Heart left ventricle (tissue), 13 donors: ENCODE measurements around the gene ELL.

Experiments
- CTCF ChIP-seq, 12 donors: fragments of 200-600 bp; sonication (generic) in 4 of 12; IDR thresholded peaks; one replicate each; pipeline versions ENCODE4 v1.5.0 to v1.8.0; 2018 to 2022; ENCODE audit warnings: antibody characterized with exemption in 12 of 12, mild to moderate bottlenecking in 5 of 12
- POLR2A ChIP-seq, 2 donors: fragments of 450-650 bp; IDR thresholded peaks; one replicate each; pipeline ENCODE4 v1.6.1; 2017; ENCODE audit warnings: antibody characterized with exemption in 2 of 2, mild to moderate bottlenecking in 2 of 2, moderate library complexity in 2 of 2
- donor health status: ischemic (EF 13 %, LVEDD 7.1; RV severe dilation, severe dysfunction).
- donor health status: DM: no; HTN: yes; CAD: no.
- donor health status: DM: no; HTN: no; CAD: no.
- donor health status: ischemic (EF 25% LVEDD 6.9; RV normal size, moderate dysfunction).
- donor health status: ischemic (EF 25% LVEDD 5.7; RV mildly dilated, moderate dysfunction).
- donor health status: ischemic (EF 35%, LVEDD 5.7; RV mildly dilated, moderate dysfunction).
- donor health status: nonischemic (EF 11% LVEDD 7.7; RV severe dilation, severe dysfunction).
- donor health status: DM: yes; HTN: yes; CAD: no.
- donor health status: PGD.
- donor health status: ischemic (EF 29% LVEDD 5.4; RV normal size, mild dysfunction).
- donor health status: nonischemic (EF 23%, LVEDD 6.1; RV moderate dilation, normal function).

- TF ChIP-seq CTCF (IDR thresholded peaks at IDR 0.05) (no peak), POLR2A (IDR thresholded peaks at IDR 0.05) (no peak)
Measured at GRCh38 chr19:18506101-18506930, 15.6 kb downstream of the ELL start.
